ENCODE results near the gene IRAK1. TPM values are rescaled to one million over a fixed set of nuclear protein-coding genes. Genes with fewer than 3 reads are reported as not detected.
"Not testable (repeated sequence)": the region's sequence is repeated elsewhere in the genome, so short reads cannot be mapped to it uniquely, and the experiment has no call there.

The IRAK1 gene
- total RNA-seq, 2 experiments from 2014 or later, result 127 to 135 TPM

DNA sequence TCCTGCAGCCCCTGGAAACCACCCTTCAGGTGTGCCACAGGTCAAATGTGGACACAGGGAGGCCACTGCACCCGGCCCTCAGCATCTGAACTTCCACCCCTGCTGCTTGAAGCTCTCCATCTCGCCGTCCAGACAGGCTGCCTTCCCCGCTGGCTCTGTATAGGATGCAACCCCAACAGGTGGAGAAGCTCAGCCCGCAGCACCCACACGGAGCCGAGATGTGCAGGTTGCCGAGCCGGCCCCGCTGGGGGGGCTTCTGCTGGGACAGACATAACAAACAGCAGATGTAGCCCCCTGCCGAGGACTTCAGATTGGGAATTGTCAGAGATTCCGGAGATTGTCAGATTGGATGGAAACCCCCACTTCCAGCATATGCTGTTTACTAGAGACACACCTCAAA is 26.6 kb downstream of the IRAK1 start:
- Mint-ChIP-seq H3K27me3 (no peaks in the 10 kb centered on the region), H3K27ac (no peak overlapping the region), H3K4me1 (peaks cover 18% of the 10 kb centered on the region), H3K36me3 (no peaks in the 10 kb centered on the region), H3K4me3 (no peak overlapping the region), H3K9me3 (no peaks in the 10 kb centered on the region)
- ATAC-seq (ENCODE audit: low read depth) (no peak), DNase-seq (no peak)
- POLR2A ChIA-PET, result interaction anchor here (0.7 kb wide), 1 partner anchor 14 kb away, joined by 5 read pairs; no protein-coding TSS in a partner anchor

GRCh38 chrX:153992180-153992579 is 27.5 kb downstream of the IRAK1 start:
- ATAC-seq (ENCODE audit: low read depth) (no peak), DNase-seq (no peak)
- POLR2A ChIA-PET, result interaction anchor here (0.6 to 0.7 kb wide), 3 partner anchors 10 to 256 kb away, joined by 3 to 5 read pairs (median 4); no protein-coding TSS in a partner anchor
- H3K9me3 Mint-ChIP-seq, result no peaks in the 10 kb centered on the region
- peaks cover 18% of the 10 kb centered on the region for H3K4me1 Mint-ChIP-seq
- no peak overlapping the region for H3K27ac Mint-ChIP-seq
- H3K27me3 Mint-ChIP-seq, result no peaks in the 10 kb centered on the region
- H3K4me3 Mint-ChIP-seq, result no peak overlapping the region
- no peaks in the 10 kb centered on the region for H3K36me3 Mint-ChIP-seq

- no peak for DNase-seq
- Mint-ChIP-seq H3K27ac (peak overlapping the region; percentile 80), H3K27me3 (no peaks in the 10 kb centered on the region), H3K36me3 (no peaks in the 10 kb centered on the region), H3K9me3 (no peaks in the 10 kb centered on the region), H3K4me3 (peak overlapping the region; percentile 22), H3K4me1 (peaks cover 19% of the 10 kb centered on the region)
- ATAC-seq (ENCODE audit: low read depth), result no peak
- POLR2A ChIA-PET, result no interaction called here
Observed at GRCh38 chrX:153991013-153991580, 28.6 kb downstream of the IRAK1 start.

- no peaks in the 10 kb centered on the region for H3K27me3 Mint-ChIP-seq
- no peaks in the 10 kb centered on the region for H3K9me3 Mint-ChIP-seq
- H3K27ac Mint-ChIP-seq, result peak overlapping the region; percentile 90
- peak; percentile 33 for DNase-seq
- H3K4me1 Mint-ChIP-seq, result peaks cover 21% of the 10 kb centered on the region
- no peaks in the 10 kb centered on the region for H3K36me3 Mint-ChIP-seq
- POLR2A ChIA-PET, result interaction anchor here (0.7 to 1.8 kb wide), 10 partner anchors 9 to 63 kb away, joined by 3 to 9 read pairs (median 4); partner anchors contain the start of genes HCFC1 and TMEM187
- peak; percentile 23 for ATAC-seq (ENCODE audit: low read depth)
- peak overlapping the region; percentile 65 for H3K4me3 Mint-ChIP-seq
Observed at GRCh38 chrX:153989973-153990655, 29.6 kb downstream of the IRAK1 start.

GRCh38 chrX:153988493-153988892 is 31.2 kb downstream of the IRAK1 start:
- DNase-seq (no peak), ATAC-seq (ENCODE audit: low read depth) (no peak)
- Mint-ChIP-seq H3K27ac (peak overlapping the region; percentile 57), H3K36me3 (no peaks in the 10 kb centered on the region), H3K27me3 (no peaks in the 10 kb centered on the region), H3K9me3 (no peaks in the 10 kb centered on the region), H3K4me3 (no peak overlapping the region), H3K4me1 (peaks cover 34% of the 10 kb centered on the region)
- POLR2A ChIA-PET, result no interaction called here

GRCh38 chrX:153984351-153985178 is 35.1 kb downstream of the IRAK1 start:
- peak overlapping the region; percentile 99 for H3K27ac Mint-ChIP-seq
- peaks cover 43% of the 10 kb centered on the region for H3K4me1 Mint-ChIP-seq
- peak overlapping the region; percentile 89 for H3K4me3 Mint-ChIP-seq
- POLR2A ChIA-PET, result interaction anchor here (0.6 to 3.8 kb wide), 12 partner anchors 13 to 527 kb away, joined by 3 to 62 read pairs (median 5); partner anchors contain the start of genes HCFC1, IRAK1 and TMEM187
- H3K9me3 Mint-ChIP-seq, result no peaks in the 10 kb centered on the region
- ATAC-seq (ENCODE audit: low read depth), result peak; percentile 51
- no peaks in the 10 kb centered on the region for H3K36me3 Mint-ChIP-seq
- no peaks in the 10 kb centered on the region for H3K27me3 Mint-ChIP-seq
- DNase-seq, result peak; percentile 47

DNA sequence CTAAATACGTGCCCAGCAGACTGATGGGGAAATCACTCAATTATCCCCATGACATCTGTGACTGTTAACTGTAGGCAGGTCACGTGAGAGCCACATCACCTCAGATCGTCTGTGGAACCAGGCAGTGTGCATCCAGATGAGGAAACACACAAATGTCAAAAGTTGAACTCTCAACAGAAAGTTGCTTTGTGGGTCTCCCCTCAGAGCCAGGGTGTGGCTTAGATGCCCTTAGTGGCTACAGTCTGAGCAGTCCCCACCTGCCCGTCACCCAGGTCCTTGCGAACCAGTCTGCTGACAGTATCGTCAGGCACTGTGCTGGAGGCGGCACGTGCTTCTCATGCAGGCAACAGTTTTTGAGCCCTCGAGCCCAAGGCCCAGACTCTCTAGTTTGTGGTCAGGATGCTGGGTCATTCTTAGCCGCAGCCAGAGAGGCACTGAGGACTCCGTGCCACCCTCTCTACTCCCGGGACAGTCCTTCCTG is 36.3 kb downstream of the IRAK1 start:
- ATAC-seq (ENCODE audit: low read depth), result no peak
- Mint-ChIP-seq H3K4me1 (peaks cover 39% of the 10 kb centered on the region), H3K36me3 (no peaks in the 10 kb centered on the region)

DNA sequence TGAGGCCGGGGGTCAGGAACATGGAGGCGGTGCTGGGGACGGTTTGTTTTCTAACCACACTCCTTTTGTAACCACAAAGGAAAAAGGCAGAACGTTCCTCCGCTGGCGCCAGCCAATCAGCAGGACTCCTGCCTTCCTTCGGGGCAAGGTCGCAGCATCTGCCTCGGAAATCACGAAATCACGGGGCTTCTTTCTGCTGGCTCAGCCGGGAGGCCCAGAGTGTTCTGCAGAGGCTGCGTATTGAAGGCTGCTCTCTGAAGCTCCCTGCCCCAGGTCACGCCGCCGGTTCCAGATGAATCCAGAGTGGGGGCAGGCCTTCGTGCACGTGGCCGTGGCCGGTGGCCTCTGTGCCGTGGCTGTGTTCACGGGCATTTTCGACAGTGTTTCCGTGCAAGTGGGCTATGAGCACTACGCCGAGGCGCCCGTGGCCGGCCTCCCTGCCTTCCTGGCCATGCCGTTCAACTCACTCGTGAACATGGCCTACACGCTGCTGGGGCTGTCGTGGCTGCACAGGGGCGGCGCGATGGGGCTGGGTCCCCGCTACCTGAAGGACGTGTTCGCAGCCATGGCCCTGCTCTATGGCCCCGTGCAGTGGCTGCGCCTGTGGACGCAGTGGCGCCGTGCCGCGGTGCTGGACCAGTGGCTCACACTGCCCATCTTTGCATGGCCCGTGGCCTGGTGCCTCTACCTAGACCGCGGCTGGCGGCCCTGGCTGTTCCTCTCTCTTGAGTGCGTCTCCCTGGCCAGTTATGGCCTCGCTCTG is 37.8 kb downstream of the IRAK1 start:
- DNase-seq (peak; percentile 63), ATAC-seq (ENCODE audit: low read depth) (peak; percentile 51)
- Mint-ChIP-seq H3K9me3 (no peaks in the 10 kb centered on the region), H3K27me3 (no peaks in the 10 kb centered on the region), H3K36me3 (no peaks in the 10 kb centered on the region), H3K4me3 (peak overlapping the region; percentile 63), H3K27ac (peak overlapping the region; percentile 99), H3K4me1 (peaks cover 35% of the 10 kb centered on the region)
- POLR2A ChIA-PET, result interaction anchor here (1.1 to 2.8 kb wide), 10 partner anchors 8 to 56 kb away, joined by 3 to 39 read pairs (median 7); partner anchors contain the start of genes ARHGAP4, HCFC1, IRAK1 and TMEM187

More for the DNA sequence above, 36.3 kb downstream of the IRAK1 start:
- Mint-ChIP-seq H3K4me3 (peak overlapping the region; percentile 63), H3K27ac (peak overlapping the region; percentile 99), H3K9me3 (no peaks in the 10 kb centered on the region), H3K27me3 (no peaks in the 10 kb centered on the region)
- POLR2A ChIA-PET, result interaction anchor here (1.5 to 3.8 kb wide), 4 partner anchors 9 to 35 kb away, joined by 4 to 62 read pairs (median 22); partner anchors contain the start of genes HCFC1 and TMEM187
- DNase-seq, result peak; percentile 32

DNA sequence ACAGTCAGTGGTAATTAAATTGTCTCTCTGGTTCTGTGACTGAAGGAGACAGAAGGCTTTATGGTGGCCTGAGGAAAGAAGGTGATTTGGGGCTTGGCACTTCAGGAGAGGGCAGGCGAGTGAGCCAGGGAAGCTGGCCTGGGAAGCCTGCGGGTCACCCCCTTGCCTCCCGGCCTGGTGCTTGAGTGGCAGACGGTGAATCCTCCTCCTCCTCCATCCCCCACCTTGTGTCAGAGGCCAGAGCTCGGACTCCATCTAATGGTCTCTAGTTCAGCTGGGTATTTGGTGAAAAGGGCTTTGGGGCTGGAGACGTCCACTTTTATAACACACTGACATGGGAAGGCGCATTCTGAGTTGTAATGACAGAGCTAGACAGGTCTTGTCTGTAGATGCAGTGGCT is 38.5 kb downstream of the IRAK1 start:
- no peak for ATAC-seq (ENCODE audit: low read depth)
- H3K27me3 Mint-ChIP-seq, result no peaks in the 10 kb centered on the region
- H3K27ac Mint-ChIP-seq, result peak overlapping the region; percentile 99
- H3K36me3 Mint-ChIP-seq, result no peaks in the 10 kb centered on the region
- POLR2A ChIA-PET, result interaction anchor here (1.1 to 2.8 kb wide), 9 partner anchors 9 to 55 kb away, joined by 3 to 39 read pairs (median 8); partner anchors contain the start of genes ARHGAP4, HCFC1, IRAK1 and TMEM187
- H3K9me3 Mint-ChIP-seq, result no peaks in the 10 kb centered on the region
- peaks cover 35% of the 10 kb centered on the region for H3K4me1 Mint-ChIP-seq
- peak; percentile 36 for DNase-seq
- H3K4me3 Mint-ChIP-seq, result peak overlapping the region; percentile 63

DNA sequence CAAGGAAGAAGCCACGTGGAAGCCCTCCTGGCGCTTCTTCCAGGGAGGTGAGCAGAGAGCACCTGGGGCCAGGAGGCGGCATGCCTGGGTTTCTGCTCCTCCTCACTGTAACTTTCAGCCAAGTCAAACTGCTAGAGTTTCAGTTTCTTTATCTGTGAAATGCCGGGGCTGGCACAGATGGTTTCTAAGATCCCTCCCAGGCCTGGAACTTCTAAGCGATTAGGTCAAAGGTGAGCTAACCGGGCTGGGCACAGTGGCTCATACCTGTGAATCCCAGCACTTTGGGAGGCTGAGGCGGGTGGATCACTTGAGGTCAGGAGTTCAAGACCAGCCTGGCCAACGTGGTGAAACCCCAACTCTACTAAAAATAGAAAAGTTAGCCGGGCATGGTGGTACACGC is 39.3 kb downstream of the IRAK1 start:
- H3K4me3 Mint-ChIP-seq, result peak overlapping the region; percentile 76
- H3K9me3 Mint-ChIP-seq, H3K27me3 Mint-ChIP-seq, H3K36me3 Mint-ChIP-seq, DNase-seq: not testable (repeated sequence)
- ATAC-seq (ENCODE audit: low read depth), result peak; percentile 45
- H3K4me1 Mint-ChIP-seq, result peaks cover 36% of the 10 kb centered on the region
- POLR2A ChIA-PET, result interaction anchor here (1.3 to 2.8 kb wide), 8 partner anchors 9 to 54 kb away, joined by 3 to 39 read pairs (median 8); partner anchors contain the start of genes ARHGAP4, HCFC1, IRAK1 and TMEM187
- H3K27ac Mint-ChIP-seq, result peak overlapping the region; percentile 92

DNA sequence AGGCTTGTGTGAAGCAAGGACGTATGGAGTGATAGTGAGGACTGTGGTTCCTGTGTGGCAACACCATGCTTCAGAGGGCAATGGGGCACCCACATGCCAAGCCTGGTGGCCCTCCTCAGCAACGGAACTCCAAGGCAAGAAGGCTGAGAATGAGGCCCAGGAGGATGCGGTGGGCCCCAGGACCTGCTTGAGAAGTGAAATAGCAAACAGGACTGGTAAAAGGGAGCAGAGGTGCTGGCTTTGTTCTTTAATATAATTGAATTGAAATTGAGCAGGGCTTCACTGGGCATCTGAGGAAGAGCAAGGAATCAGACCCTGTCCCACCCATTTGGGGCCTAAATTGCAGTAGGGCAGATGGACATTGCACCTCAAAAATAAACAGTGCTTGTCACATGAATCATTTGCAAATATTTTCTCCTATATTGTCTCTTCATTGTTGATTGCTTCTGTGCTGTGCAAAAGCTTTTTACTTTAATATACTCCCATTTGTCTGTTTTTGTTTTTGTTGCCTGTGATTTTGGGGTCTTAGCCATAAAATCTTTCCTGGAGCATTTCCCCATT is 44.9 kb downstream of the IRAK1 start:
- Mint-ChIP-seq H3K4me3 (peak overlapping the region; percentile 88), H3K36me3 (peaks cover 4% of the 10 kb centered on the region), H3K27ac (peak overlapping the region; percentile 95), H3K27me3 (no peaks in the 10 kb centered on the region), H3K4me1 (peaks cover 10% of the 10 kb centered on the region), H3K9me3 (no peaks in the 10 kb centered on the region)
- no peak for ATAC-seq (ENCODE audit: low read depth)
- POLR2A ChIA-PET, result interaction anchor here (1.0 to 6.9 kb wide), 4 partner anchors 8 to 45 kb away, joined by 4 to 62 read pairs (median 21); partner anchors contain the start of gene IRAK1
- no peak for DNase-seq
